Fibroblast of lung (primary cell): ENCODE results near the gene TMEM31. TPM values are rescaled to one million over a fixed set of nuclear protein-coding genes. Genes with fewer than 3 reads are reported as not detected.

Experiments
- DNase-seq, 2 donors: peaks; one replicate each; pipeline versions ENCODE4 v3.0.0 to v3.0.0-alpha.2; 2010; ENCODE audit warnings: low read depth in 2 of 2
- H2AFZ ChIP-seq: 2 replicates; pipeline ENCODE4 v1.5.1; 2012; ENCODE audit warnings: low read length, control low read depth, inconsistent platforms
- H3K27ac ChIP-seq: 2 replicates; pipeline ENCODE4 v1.5.1; 2011; ENCODE audit warnings: low read length, control low read depth; ENCODE audit not compliant: insufficient read depth
- H3K27me3 ChIP-seq: 2 replicates; pipeline ENCODE4 v1.5.1; 2011; ENCODE audit warnings: mild to moderate bottlenecking, low read length; ENCODE audit not compliant: control insufficient read depth, insufficient read depth
- H3K36me3 ChIP-seq: 2 replicates; pipeline ENCODE4 v1.5.1; 2011; ENCODE audit warnings: low read length; ENCODE audit not compliant: control insufficient read depth, insufficient read depth
- H3K4me1 ChIP-seq: 2 replicates; pipeline ENCODE4 v1.5.1; 2011; ENCODE audit warnings: low read length; ENCODE audit not compliant: control insufficient read depth, insufficient read depth; ENCODE audit errors: extremely low read depth
- H3K4me2 ChIP-seq: 2 replicates; pipeline ENCODE4 v1.5.1; 2011; ENCODE audit warnings: low read length, control low read depth; ENCODE audit not compliant: insufficient read depth; ENCODE audit errors: extremely low read depth
- H3K4me3 ChIP-seq, 4 experiments: fragments of 200-600 bp in 1 of 4; sonication (generic) in 1 of 4; replicated peaks in 1 of 4; 2 replicates each; pipeline ENCODE4 v1.5.1; 2011 to 2016; ENCODE audit warnings: low read length in 4 of 4, low read depth in 3 of 4, mild to moderate bottlenecking in 3 of 4, control low read depth in 2 of 4, inconsistent platforms in 1 of 4, mixed read lengths in 1 of 4; ENCODE audit not compliant: insufficient read depth in 1 of 4; ENCODE audit errors: control extremely low read depth in 1 of 4
- H3K79me2 ChIP-seq: 2 replicates; pipeline ENCODE4 v1.5.1; 2012; ENCODE audit warnings: mild to moderate bottlenecking, low read length, inconsistent platforms; ENCODE audit not compliant: control insufficient read depth, insufficient read depth
- H3K9ac ChIP-seq: 2 replicates; pipeline ENCODE4 v1.5.1; 2011; ENCODE audit warnings: mild to moderate bottlenecking, low read length, control low read depth; ENCODE audit not compliant: insufficient read depth
- H3K9me3 ChIP-seq: 2 replicates; pipeline ENCODE4 v1.5.1; 2012; ENCODE audit warnings: low read depth, low read length; ENCODE audit not compliant: control insufficient read depth, insufficient read depth
- H4K20me1 ChIP-seq: 2 replicates; pipeline ENCODE4 v1.5.1; 2011; ENCODE audit warnings: low read length; ENCODE audit not compliant: control insufficient read depth, insufficient read depth; ENCODE audit errors: extremely low read depth
- EZH2 ChIP-seq: IDR thresholded peaks from 2 replicates; pipeline ENCODE4 v1.5.1; 2012; ENCODE audit warnings: low read length, control low read depth, mild to moderate bottlenecking; ENCODE audit errors: missing control alignments
- polyA plus RNA-seq, 2 donors: library from polyadenylated mRNA; depleted of rRNA in 1 of 2; stranded (reverse) in 1 of 2; unstranded in 1 of 2; fragments of >200 nt; gene quantifications; 2 replicates each; pipeline ENCODE4 v1.2.1, GENCODE V29; 2011 to 2012; ENCODE audit warnings: missing spikeins in 1 of 2
- total RNA-seq: library from RNA; depleted of rRNA; stranded (reverse); fragments of >200 nt; gene quantifications from 2 replicates; pipeline ENCODE4 v1.2.1, GENCODE V29; 2014
- TF ChIP-seq, protein P1 (sequence below), 2 donors: IDR thresholded peaks in 1 of 2; conservative IDR thresholded peaks in 1 of 2; 1 replicate in 1 of 2; 2 replicates in 1 of 2; pipeline ENCODE4 v1.5.1; 2011 to 2012; ENCODE audit warnings: low read length in 2 of 2, control low read depth in 1 of 2, inconsistent platforms in 1 of 2, low read depth in 1 of 2, mild to moderate bottlenecking in 1 of 2

TMEM31 gene
- total and polyA plus RNA-seq, 2 donors (not counting 1 experiment from before 2014, with no cell fraction given) = 0.10 TPM; not detected in 1

DNA sequence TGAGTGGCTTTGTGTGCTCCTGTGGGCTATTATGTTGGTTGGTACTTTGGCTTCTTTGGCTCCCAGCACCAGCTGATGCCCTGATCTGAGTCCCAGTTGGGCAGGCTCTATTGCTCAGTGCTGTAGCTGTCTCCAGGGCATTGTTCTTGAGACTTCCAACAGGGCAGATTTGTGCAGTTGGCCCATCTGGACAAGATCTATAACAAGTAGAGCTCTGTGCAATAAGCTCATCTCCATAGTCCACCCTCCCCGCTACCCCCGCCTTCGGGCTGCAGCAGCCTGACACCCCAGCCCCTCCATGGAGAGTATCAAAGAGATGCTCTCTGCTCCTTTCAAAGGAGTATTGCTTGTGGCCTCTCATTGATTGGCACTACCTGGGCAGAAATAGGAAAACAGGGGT lies 5.8 kb upstream of the TMEM31 start:
- TF ChIP-seq EZH2 = no peak
- TF ChIP-seq, protein P1, sequence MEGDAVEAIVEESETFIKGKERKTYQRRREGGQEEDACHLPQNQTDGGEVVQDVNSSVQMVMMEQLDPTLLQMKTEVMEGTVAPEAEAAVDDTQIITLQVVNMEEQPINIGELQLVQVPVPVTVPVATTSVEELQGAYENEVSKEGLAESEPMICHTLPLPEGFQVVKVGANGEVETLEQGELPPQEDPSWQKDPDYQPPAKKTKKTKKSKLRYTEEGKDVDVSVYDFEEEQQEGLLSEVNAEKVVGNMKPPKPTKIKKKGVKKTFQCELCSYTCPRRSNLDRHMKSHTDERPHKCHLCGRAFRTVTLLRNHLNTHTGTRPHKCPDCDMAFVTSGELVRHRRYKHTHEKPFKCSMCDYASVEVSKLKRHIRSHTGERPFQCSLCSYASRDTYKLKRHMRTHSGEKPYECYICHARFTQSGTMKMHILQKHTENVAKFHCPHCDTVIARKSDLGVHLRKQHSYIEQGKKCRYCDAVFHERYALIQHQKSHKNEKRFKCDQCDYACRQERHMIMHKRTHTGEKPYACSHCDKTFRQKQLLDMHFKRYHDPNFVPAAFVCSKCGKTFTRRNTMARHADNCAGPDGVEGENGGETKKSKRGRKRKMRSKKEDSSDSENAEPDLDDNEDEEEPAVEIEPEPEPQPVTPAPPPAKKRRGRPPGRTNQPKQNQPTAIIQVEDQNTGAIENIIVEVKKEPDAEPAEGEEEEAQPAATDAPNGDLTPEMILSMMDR (conservative IDR thresholded peaks at IDR 0.05 in 1 of 2, IDR thresholded peaks at IDR 0.05 in 1 of 2; ENCODE audit: low read depth in 1 of 2, low read length in 2 of 2) = no peak
- Histone ChIP-seq H4K20me1 (no peaks in the 10 kb centered on the region), H3K27ac (no peak overlapping the region), H3K27me3 (no peaks in the 10 kb centered on the region), H3K79me2 (no peaks in the 10 kb centered on the region), H3K9me3 (no peaks in the 10 kb centered on the region), H3K36me3 (no peaks in the 10 kb centered on the region), H3K4me1 (no peaks in the 10 kb centered on the region), H3K4me2 (no peak overlapping the region), H3K4me3 (no peak overlapping the region), H3K9ac (no peak overlapping the region), H2AFZ (no peak overlapping the region)
- DNase-seq = no peak

DNA sequence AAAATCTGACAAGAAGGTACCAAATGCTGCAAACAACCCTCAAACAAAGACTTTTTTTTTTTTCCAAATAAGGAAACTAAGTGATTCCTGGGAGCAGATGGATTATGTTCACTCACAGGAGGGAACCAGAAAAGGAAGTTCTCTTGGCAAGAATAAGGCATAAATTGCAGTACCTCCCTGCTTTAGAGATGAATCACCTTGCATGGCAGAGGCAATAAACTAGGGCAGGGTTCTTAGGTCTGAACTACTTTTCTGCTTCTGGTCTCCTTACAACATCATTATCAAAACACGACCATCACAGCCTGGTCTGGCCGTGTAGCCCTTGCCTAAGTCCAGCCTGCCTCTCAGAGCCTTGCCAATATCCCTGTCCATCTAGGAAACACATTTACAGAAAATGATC lies 6.3 kb downstream of the TMEM31 start:
- H3K9me3 ChIP-seq = no peaks in the 10 kb centered on the region
- H2AFZ ChIP-seq = no peak overlapping the region
- DNase-seq = peak; percentile 89 to 98
- no peaks in the 10 kb centered on the region for H3K79me2 ChIP-seq
- no peaks in the 10 kb centered on the region for H3K4me1 ChIP-seq
- no peaks in the 10 kb centered on the region for H3K36me3 ChIP-seq
- H3K9ac ChIP-seq = no peak overlapping the region
- peak overlapping the region; percentile 7 for H3K4me2 ChIP-seq
- TF ChIP-seq EZH2 = no peak
- TF ChIP-seq, protein P1 (conservative IDR thresholded peaks at IDR 0.05 in 1 of 2, IDR thresholded peaks at IDR 0.05 in 1 of 2; ENCODE audit: low read depth in 1 of 2, low read length in 2 of 2) = no peak
- no peaks in the 10 kb centered on the region for H3K27me3 ChIP-seq
- no peak overlapping the region for H3K4me3 ChIP-seq
- H3K27ac ChIP-seq = no peak overlapping the region
- no peaks in the 10 kb centered on the region for H4K20me1 ChIP-seq

DNA sequence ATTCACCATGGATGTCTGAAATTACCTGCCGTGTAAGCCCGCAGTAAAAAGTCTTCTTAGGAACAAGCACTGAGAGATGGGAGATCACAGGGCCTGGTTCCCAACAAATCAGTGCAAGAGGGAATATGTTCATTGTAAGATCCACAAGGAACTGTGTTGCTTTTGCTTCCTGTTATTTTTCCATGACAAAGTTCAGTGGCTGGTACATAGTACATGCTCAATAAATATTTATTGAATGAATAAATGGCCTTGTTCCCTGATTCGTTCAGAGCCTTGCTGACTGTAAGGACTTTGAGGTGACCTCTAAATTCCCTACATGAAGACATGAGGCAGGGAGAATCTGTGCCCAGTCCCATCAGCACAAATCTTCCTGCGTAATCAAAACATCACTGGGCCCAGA lies 7.4 kb downstream of the TMEM31 start:
- Histone ChIP-seq H3K27ac (no peak overlapping the region), H3K9me3 (no peaks in the 10 kb centered on the region), H3K9ac (no peak overlapping the region), H2AFZ (no peak overlapping the region), H4K20me1 (no peaks in the 10 kb centered on the region), H3K36me3 (no peaks in the 10 kb centered on the region), H3K27me3 (no peaks in the 10 kb centered on the region), H3K4me2 (no peak overlapping the region), H3K4me1 (no peaks in the 10 kb centered on the region), H3K4me3 (no peak overlapping the region), H3K79me2 (no peaks in the 10 kb centered on the region)
- no peak for DNase-seq
- TF ChIP-seq, protein P1 (conservative IDR thresholded peaks at IDR 0.05 in 1 of 2, IDR thresholded peaks at IDR 0.05 in 1 of 2; ENCODE audit: low read depth in 1 of 2, low read length in 2 of 2) = no peak
- TF ChIP-seq EZH2 = no peak
